GM12875 (cell line): Measurements from ENCODE around the gene ATF1.

Experiments
- H3K4me3 ChIP-seq: one replicate; pipeline ENCODE4 v1.5.1; 2011; ENCODE audit warnings: low read depth, low read length, control low read depth
- CTCF ChIP-seq: IDR thresholded peaks from 2 replicates; pipeline ENCODE4 v1.5.1; 2011; ENCODE audit warnings: low read depth, mild to moderate bottlenecking, control low read depth, inconsistent platforms, low read length, moderate library complexity, borderline replicate concordance; ENCODE audit not compliant: insufficient read depth

The ATF1 gene

GRCh38 chr12:50778663-50779590 is 15.0 kb downstream of the ATF1 start:
- no peak for TF ChIP-seq CTCF
- H3K4me3 ChIP-seq, result no peak overlapping the region

- H3K4me3 ChIP-seq, result no peak overlapping the region
- no peak for TF ChIP-seq CTCF
Observed at GRCh38 chr12:50780013-50780412, 16.1 kb downstream of the ATF1 start.

- no peak for TF ChIP-seq CTCF
- no peak overlapping the region for H3K4me3 ChIP-seq
Observed at GRCh38 chr12:50784501-50784900, 20.6 kb downstream of the ATF1 start.

- no peak overlapping the region for H3K4me3 ChIP-seq
- no peak for TF ChIP-seq CTCF
Observed at GRCh38 chr12:50785406-50786001, 21.6 kb downstream of the ATF1 start.

GRCh38 chr12:50786498-50787231 is 22.8 kb downstream of the ATF1 start:
- no peak for TF ChIP-seq CTCF
- no peak overlapping the region for H3K4me3 ChIP-seq

- H3K4me3 ChIP-seq, result no peak overlapping the region
- no peak for TF ChIP-seq CTCF
Observed at GRCh38 chr12:50787618-50788017, 23.7 kb downstream of the ATF1 start.
